B cell (primary cell): Measurements from ENCODE around the gene ESPL1. TPM values are rescaled to one million over a fixed set of nuclear protein-coding genes. Genes with fewer than 3 reads are reported as not detected.

Source experiments
- ATAC-seq: fragments of 200-7000 bp; cut with Tn5 transposase; one replicate; pipeline ENCODE4 v1.10.0; 2021; ENCODE audit warnings: low read depth, mild to moderate bottlenecking, moderate number of reproducible peaks, moderate library complexity
- CTCF ChIA-PET: fragments of 350-600 bp; sonication (Branson Sonifier 250); formaldehyde crosslinking; loops from one replicate; lab custom pipeline; 2021; ENCODE audit warnings: antibody characterized with exemption, inconsistent platforms; lab: Charles Lee
- POLR2A ChIA-PET: fragments of 350-600 bp; sonication (Branson Sonifier 250); formaldehyde crosslinking; loops from one replicate; lab custom pipeline; 2021; ENCODE audit warnings: antibody characterized with exemption; lab: Charles Lee
- DNase-seq: peaks from one replicate; pipeline ENCODE4 v3.0.0; 2013
- H2AFZ ChIP-seq: 2 replicates; pipeline ENCODE4 v1.6.1; 2012; ENCODE audit warnings: mild to moderate bottlenecking, low read depth, low read length; ENCODE audit not compliant: insufficient read depth, poor library complexity, severe bottlenecking
- H3K27ac ChIP-seq, 2 donors: 1 replicate in 1 of 2; 2 replicates in 1 of 2; pipeline ENCODE4 v1.5.1; 2012 to 2013; ENCODE audit warnings: low read length in 2 of 2, mild to moderate bottlenecking in 2 of 2, moderate library complexity in 1 of 2
- H3K27me3 ChIP-seq, 4 experiments: fragments of 200-600 bp in 1 of 4; sonication (generic) in 1 of 4; replicated peaks in 1 of 4; 1 replicate in 2 of 4; 2 replicates in 2 of 4; pipeline versions ENCODE4 v1.6.1 to v1.7.0; 2013 to 2016; ENCODE audit warnings: low read length in 3 of 4, mild to moderate bottlenecking in 2 of 4, mixed read lengths in 1 of 4, moderate library complexity in 1 of 4; ENCODE audit not compliant: insufficient read depth in 4 of 4, control insufficient read depth in 3 of 4; ENCODE audit errors: control extremely low read depth in 1 of 4
- H3K36me3 ChIP-seq, 2 experiments: replicated peaks in 1 of 2; 1 replicate in 1 of 2; 2 replicates in 1 of 2; pipeline versions ENCODE4 v1.6.1 to v1.7.1; 2013; ENCODE audit warnings: low read length in 1 of 2; ENCODE audit not compliant: insufficient read depth in 2 of 2, control insufficient read depth in 1 of 2; ENCODE audit errors: control extremely low read depth in 1 of 2, extremely low read depth in 1 of 2
- H3K4me1 ChIP-seq, 2 donors: fragments of 200-600 bp in 1 of 2; sonication (generic) in 1 of 2; 1 replicate in 1 of 2; 2 replicates in 1 of 2; pipeline versions ENCODE4 v1.5.1 to v1.6.1; 2013 to 2017; ENCODE audit warnings: low read length in 2 of 2; ENCODE audit not compliant: control insufficient read depth in 2 of 2, insufficient read depth in 2 of 2
- H3K4me2 ChIP-seq: replicated peaks from 2 replicates; pipeline ENCODE3; 2012; ENCODE audit warnings: mild to moderate bottlenecking, low read depth, low read length; ENCODE audit not compliant: poor library complexity, severe bottlenecking
- H3K4me3 ChIP-seq, 5 experiments: fragments of 200-600 bp in 1 of 5; sonication (generic) in 1 of 5; 1 replicate in 3 of 5; 2 replicates in 2 of 5; pipeline versions ENCODE4 v1.5.1 to v1.7.0; 2011 to 2016; ENCODE audit warnings: low read length in 4 of 5, mild to moderate bottlenecking in 4 of 5, low read depth in 2 of 5, control low read depth in 1 of 5, moderate library complexity in 1 of 5; ENCODE audit not compliant: insufficient read depth in 1 of 5; ENCODE audit errors: control extremely low read depth in 1 of 5, extremely low read depth in 1 of 5
- H3K79me2 ChIP-seq: fragments of 200-600 bp; sonication (generic); one replicate; pipeline ENCODE4 v1.6.0; 2016; ENCODE audit warnings: low read length; ENCODE audit not compliant: control insufficient read depth, insufficient read depth
- H3K9ac ChIP-seq: fragments of 200-600 bp; sonication (generic); 2 replicates; pipeline ENCODE4 v1.6.1; 2017; ENCODE audit warnings: mild to moderate bottlenecking, low read length, moderate library complexity
- H3K9me3 ChIP-seq, 3 donors: one replicate each; pipeline versions ENCODE4 v1.6.1 to v1.7.1; 2013; ENCODE audit warnings: low read length in 2 of 3; ENCODE audit not compliant: control insufficient read depth in 2 of 3, insufficient read depth in 1 of 3; ENCODE audit errors: control extremely low read depth in 1 of 3
- H4K20me1 ChIP-seq: 2 replicates; pipeline ENCODE4 v1.6.0; 2012; ENCODE audit warnings: mild to moderate bottlenecking, low read length; ENCODE audit not compliant: insufficient read depth, control insufficient read depth, poor library complexity, severe bottlenecking
- H3K27ac Mint-ChIP-seq: one replicate; pipeline ENCODE4 v1.8.0; 2021; ENCODE audit warnings: mixed read lengths
- H3K27me3 Mint-ChIP-seq: one replicate; pipeline ENCODE4 v1.8.0; 2021; ENCODE audit warnings: mixed read lengths
- H3K4me1 Mint-ChIP-seq: one replicate; pipeline ENCODE4 v1.8.0; 2021; ENCODE audit warnings: mixed read lengths
- H3K4me3 Mint-ChIP-seq: one replicate; pipeline ENCODE4 v1.8.0; 2021; ENCODE audit warnings: mixed read lengths
- H3K9me3 Mint-ChIP-seq: one replicate; pipeline ENCODE4 v1.8.0; 2022; ENCODE audit warnings: mixed read lengths; ENCODE audit not compliant: insufficient read depth
- EZH2 ChIP-seq: IDR thresholded peaks from 2 replicates; pipeline ENCODE4 v1.6.1; 2012; ENCODE audit warnings: borderline replicate concordance, low read depth, mild to moderate bottlenecking, moderate library complexity, low read length; ENCODE audit not compliant: insufficient read depth, poor library complexity, severe bottlenecking
- WGBS: methylation state at CpG from one replicate; pipeline ENCODE4 v1.1.5; 2013; ENCODE audit warnings: missing lambda C conversion rate; ENCODE audit not compliant: insufficient coverage; 5-methylcytosine and 5-hydroxymethylcytosine counted together
- intact Hi-C: fragments of 100-400 bp; cut with micrococcal nuclease; formaldehyde crosslinking; loops from one replicate; pipeline ENCODE4 v1.10.0; 2022
- polyA plus RNA-seq: library from polyadenylated mRNA; depleted of rRNA; stranded (reverse); fragments of >200 nt; gene quantifications from 2 replicates; pipeline ENCODE4 v1.2.3, GENCODE V29; 2012
- total RNA-seq, 2 donors: library from RNA; stranded (reverse); fragments of 120-200 nt in 1 of 2; gene quantifications; 1 replicate in 1 of 2; 2 replicates in 1 of 2; pipeline versions ENCODE4 v1.2.3 to v1.2.4, GENCODE V29; 2013 to 2022
- TF ChIP-seq, protein P1 (sequence below): fragments of 200-600 bp; IDR thresholded peaks from one replicate; pipeline ENCODE4 v1.8.0; 2022; ENCODE audit warnings: antibody characterized with exemption, mild to moderate bottlenecking

The ESPL1 gene
- total and polyA plus RNA-seq, 2 donors (not counting 1 experiment from before 2014, with no cell fraction given), result 0.88 to 2.4 TPM

DNA sequence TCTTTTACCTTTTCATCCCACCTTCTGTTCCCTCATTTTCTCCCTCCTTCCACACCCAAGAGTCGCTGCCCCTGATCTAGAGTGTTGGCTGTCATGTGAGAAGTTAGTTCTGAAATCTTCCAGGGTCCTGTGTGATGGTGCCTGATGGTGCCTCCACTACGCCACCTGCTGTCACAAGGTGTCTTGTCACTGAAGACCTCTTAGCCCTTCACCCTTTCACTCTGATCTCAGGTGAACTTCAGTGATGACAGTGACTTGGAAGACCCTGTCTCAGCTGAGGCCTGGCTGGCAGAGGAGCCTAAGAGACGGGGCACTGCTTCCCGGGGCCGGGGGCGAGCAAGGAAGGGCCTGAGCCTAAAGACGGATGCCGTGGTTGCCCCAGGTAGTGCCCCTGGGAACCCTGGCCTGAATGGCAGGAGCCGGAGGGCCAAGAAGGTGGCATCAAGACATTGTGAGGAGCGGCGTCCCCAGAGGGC is 19.7 kb downstream of the ESPL1 start:
- intact Hi-C loops, result loop anchor here (1.0 kb wide), 1 partner anchor 128 kb away; no protein-coding TSS in a partner anchor
- Mint-ChIP-seq H3K4me1 (peaks cover 5% of the 10 kb centered on the region), H3K27ac (peak overlapping the region; percentile 28), H3K9me3 (no peaks in the 10 kb centered on the region), H3K4me3 (no peak overlapping the region), H3K27me3 (no peaks in the 10 kb centered on the region)
- Histone ChIP-seq H3K4me3 (no peak overlapping the region), H3K27ac (no peak overlapping the region), H3K4me2 (no peak overlapping the region), H2AFZ (peak overlapping the region; percentile 4), H3K9me3 (no peaks in the 10 kb centered on the region), H3K27me3 (no peaks in the 10 kb centered on the region), H3K36me3 (no peaks in the 10 kb centered on the region), H3K79me2 (no peaks in the 10 kb centered on the region), H4K20me1 (no peaks in the 10 kb centered on the region), H3K9ac (no peak overlapping the region), H3K4me1 (no peaks in the 10 kb centered on the region)
- WGBS, result 86% methylated on average over 10 of the region's 11 CpGs
- peak; percentile 96 for ATAC-seq
- TF ChIP-seq, protein P1, sequence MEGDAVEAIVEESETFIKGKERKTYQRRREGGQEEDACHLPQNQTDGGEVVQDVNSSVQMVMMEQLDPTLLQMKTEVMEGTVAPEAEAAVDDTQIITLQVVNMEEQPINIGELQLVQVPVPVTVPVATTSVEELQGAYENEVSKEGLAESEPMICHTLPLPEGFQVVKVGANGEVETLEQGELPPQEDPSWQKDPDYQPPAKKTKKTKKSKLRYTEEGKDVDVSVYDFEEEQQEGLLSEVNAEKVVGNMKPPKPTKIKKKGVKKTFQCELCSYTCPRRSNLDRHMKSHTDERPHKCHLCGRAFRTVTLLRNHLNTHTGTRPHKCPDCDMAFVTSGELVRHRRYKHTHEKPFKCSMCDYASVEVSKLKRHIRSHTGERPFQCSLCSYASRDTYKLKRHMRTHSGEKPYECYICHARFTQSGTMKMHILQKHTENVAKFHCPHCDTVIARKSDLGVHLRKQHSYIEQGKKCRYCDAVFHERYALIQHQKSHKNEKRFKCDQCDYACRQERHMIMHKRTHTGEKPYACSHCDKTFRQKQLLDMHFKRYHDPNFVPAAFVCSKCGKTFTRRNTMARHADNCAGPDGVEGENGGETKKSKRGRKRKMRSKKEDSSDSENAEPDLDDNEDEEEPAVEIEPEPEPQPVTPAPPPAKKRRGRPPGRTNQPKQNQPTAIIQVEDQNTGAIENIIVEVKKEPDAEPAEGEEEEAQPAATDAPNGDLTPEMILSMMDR, result peak; percentile 82
- TF ChIP-seq EZH2, result no peak
- DNase-seq, result peak; percentile 85
- POLR2A ChIA-PET, result no interaction called here
- CTCF ChIA-PET, result interaction anchor here (0.7 to 24.0 kb wide), 23 partner anchors 8 to 222 kb away, joined by 3 to 721 read pairs (median 7); partner anchors contain the start of genes AAAS, ESPL1, ITGB7 and PFDN5

DNA sequence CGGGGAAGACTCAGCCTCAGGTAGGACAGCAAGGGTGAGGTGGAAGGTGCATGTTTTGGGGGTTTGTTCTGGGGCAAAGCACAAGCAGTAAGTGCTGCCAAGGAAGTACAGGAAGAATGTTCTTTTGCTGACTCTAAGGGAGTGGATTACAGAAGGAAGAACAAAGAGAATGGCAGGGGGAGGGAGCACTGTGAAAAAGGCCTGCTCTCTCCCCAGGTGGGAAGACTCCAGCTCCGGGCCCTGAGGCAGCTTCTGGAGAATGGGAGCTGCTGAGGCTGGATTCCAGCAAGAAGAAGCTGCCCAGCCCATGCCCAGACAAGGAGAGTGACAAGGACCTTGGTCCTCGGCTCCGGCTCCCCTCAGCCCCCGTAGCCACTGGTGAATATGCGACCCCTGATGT is 20.2 kb downstream of the ESPL1 start:
- POLR2A ChIA-PET, result interaction anchor here (0.5 kb wide), 1 partner anchor 22 kb away, joined by 4 read pairs; no protein-coding TSS in a partner anchor
- Histone ChIP-seq H3K4me3 (no peak overlapping the region), H2AFZ (no peak overlapping the region), H3K4me2 (no peak overlapping the region), H3K27me3 (no peaks in the 10 kb centered on the region), H3K9ac (no peak overlapping the region), H4K20me1 (no peaks in the 10 kb centered on the region), H3K4me1 (no peaks in the 10 kb centered on the region), H3K9me3 (no peaks in the 10 kb centered on the region), H3K79me2 (no peaks in the 10 kb centered on the region), H3K36me3 (no peaks in the 10 kb centered on the region), H3K27ac (no peak overlapping the region)
- WGBS, result over 99% methylated on average over 6 of the region's 6 CpGs
- Mint-ChIP-seq H3K4me1 (peaks cover 5% of the 10 kb centered on the region), H3K27me3 (no peaks in the 10 kb centered on the region), H3K27ac (no peak overlapping the region), H3K9me3 (no peaks in the 10 kb centered on the region), H3K4me3 (no peak overlapping the region)
- intact Hi-C loops, result no loop called here
- DNase-seq (no peak), ATAC-seq (no peak)
- CTCF ChIA-PET, result interaction anchor here (0.7 to 24.0 kb wide), 22 partner anchors 8 to 222 kb away, joined by 3 to 721 read pairs (median 6); partner anchors contain the start of genes AAAS, ESPL1 and ITGB7
- TF ChIP-seq, protein P1, result no peak
- no peak for TF ChIP-seq EZH2
